Lower lobe of right lung (tissue), 2 donors: ENCODE results near the gene IGFBP7. TPM values are rescaled to one million over a fixed set of nuclear protein-coding genes. Genes with fewer than 3 reads are reported as not detected.
A peak's percentile ranks its signal among the peaks of the same experiment; 100 is the strongest.

Experiments used
- ATAC-seq, 2 donors: fragments of 200-7000 bp; cut with Tn5 transposase; one replicate each; pipeline ENCODE4 v1.9.1; 2020 to 2022; ENCODE audit warnings: mild to moderate bottlenecking in 2 of 2, moderate library complexity in 2 of 2
- DNase-seq: peaks from one replicate; pipeline ENCODE4 v3.0.0-alpha.2; 2020
- H3K27ac ChIP-seq: fragments of 200-600 bp; one replicate; pipeline ENCODE4 v1.8.0; 2022
- H3K27me3 ChIP-seq: fragments of 200-600 bp; one replicate; pipeline ENCODE4 v1.8.0; 2022; ENCODE audit warnings: low read depth
- H3K36me3 ChIP-seq: fragments of 200-600 bp; one replicate; pipeline ENCODE4 v1.8.0; 2022; ENCODE audit warnings: mild to moderate bottlenecking
- H3K4me1 ChIP-seq: fragments of 200-600 bp; one replicate; pipeline ENCODE4 v1.8.0; 2022
- H3K4me3 ChIP-seq: fragments of 200-600 bp; one replicate; pipeline ENCODE4 v1.8.0; 2022; ENCODE audit warnings: mild to moderate bottlenecking
- H3K9me3 ChIP-seq: fragments of 200-600 bp; one replicate; pipeline ENCODE4 v1.8.0; 2022
- CTCF ChIP-seq: fragments of 200-600 bp; IDR thresholded peaks from one replicate; pipeline ENCODE4 v1.8.0; 2022; ENCODE audit warnings: antibody characterized with exemption, mild to moderate bottlenecking
- intact Hi-C: fragments of 100-400 bp; cut with DNase I; formaldehyde crosslinking; loops from one replicate; pipeline ENCODE4 v1.11.0; 2022
- total RNA-seq: library from RNA; stranded (reverse); fragmentation: NEBNext Ultra II Directional; extraction: Animal tissue kit (Norgen Biotek cat#: 25700); gene quantifications from one replicate; pipeline ENCODE4 v1.2.1, GENCODE V29; 2021
- donor health status: DM: no; HTN: yes; CAD: no; lungs with severe emphysema.

IGFBP7 gene
- total RNA-seq, 1 donor from 2014 or later, result 322 TPM

GRCh38 chr4:57073559-57073958 lies 36.6 kb downstream of the IGFBP7 start:
- no peak for ATAC-seq
- Histone ChIP-seq H3K27me3 (no peaks in the 10 kb centered on the region), H3K4me1 (peaks cover 19% of the 10 kb centered on the region), H3K9me3 (no peaks in the 10 kb centered on the region), H3K27ac (no peak overlapping the region), H3K36me3 (no peaks in the 10 kb centered on the region), H3K4me3 (no peak overlapping the region)
- intact Hi-C loops, result no loop called here
- no peak for TF ChIP-seq CTCF
- DNase-seq, result no peak

GRCh38 chr4:57071326-57071725 lies 38.9 kb downstream of the IGFBP7 start:
- Histone ChIP-seq H3K4me3 (no peak overlapping the region), H3K27ac (no peak overlapping the region), H3K4me1 (peaks cover 19% of the 10 kb centered on the region), H3K27me3 (no peaks in the 10 kb centered on the region), H3K9me3 (no peaks in the 10 kb centered on the region), H3K36me3 (no peaks in the 10 kb centered on the region)
- TF ChIP-seq CTCF, result no peak
- ATAC-seq (peak; percentile 51 to 75), DNase-seq (no peak)
- intact Hi-C loops, result no loop called here

- intact Hi-C loops, result no loop called here
- no peak overlapping the region for H3K4me3 ChIP-seq
- H3K27ac ChIP-seq, result no peak overlapping the region
These were observed 39.7 kb downstream of the IGFBP7 start for GRCh38 chr4:57070461-57070860.

GRCh38 chr4:57068237-57068981 lies 41.8 kb downstream of the IGFBP7 start:
- no peaks in the 10 kb centered on the region for H3K36me3 ChIP-seq

More at GRCh38 chr4:57070461-57070860, 39.7 kb downstream of the IGFBP7 start:
- Histone ChIP-seq H3K9me3 (no peaks in the 10 kb centered on the region), H3K27me3 (no peaks in the 10 kb centered on the region), H3K4me1 (peaks cover 27% of the 10 kb centered on the region), H3K36me3 (no peaks in the 10 kb centered on the region)
- ATAC-seq (no peak), DNase-seq (no peak)
- TF ChIP-seq CTCF, result no peak

GRCh38 chr4:57065730-57066482 lies 44.3 kb downstream of the IGFBP7 start:
- Histone ChIP-seq H3K4me3 (no peak overlapping the region), H3K27me3 (no peaks in the 10 kb centered on the region), H3K27ac (no peak overlapping the region), H3K9me3 (no peaks in the 10 kb centered on the region), H3K36me3 (no peaks in the 10 kb centered on the region), H3K4me1 (peaks cover 48% of the 10 kb centered on the region)
- ATAC-seq (peak in 1 of 2 donors; percentile 20), DNase-seq (no peak)
- no peak for TF ChIP-seq CTCF
- intact Hi-C loops, result no loop called here

More at GRCh38 chr4:57068237-57068981, 41.8 kb downstream of the IGFBP7 start:
- TF ChIP-seq CTCF, result no peak
- ATAC-seq (no peak), DNase-seq (no peak)
- peaks cover 46% of the 10 kb centered on the region for H3K4me1 ChIP-seq
- intact Hi-C loops, result no loop called here
- H3K9me3 ChIP-seq, result no peaks in the 10 kb centered on the region
- H3K4me3 ChIP-seq, result no peak overlapping the region
- no peaks in the 10 kb centered on the region for H3K27me3 ChIP-seq
- no peak overlapping the region for H3K27ac ChIP-seq
